Stomach (tissue), 4 donors: ENCODE data around the gene ARL17B.
"Not testable (repeated sequence)": the region's sequence is repeated elsewhere in the genome, so short reads cannot be mapped to it uniquely, and the experiment has no call there.

Experiments
- CTCF ChIP-seq, 7 experiments: fragments of 450-650 bp in 4 of 7; fragments of 200-600 bp in 3 of 7; sonication (generic) in 3 of 7; IDR thresholded peaks; one replicate each; pipeline ENCODE4 v1.5.1; 2016 to 2019; ENCODE audit warnings: antibody characterized with exemption in 7 of 7, control low read depth in 2 of 7, mild to moderate bottlenecking in 1 of 7
- EP300 ChIP-seq: sonication (generic); formaldehyde crosslinking; IDR thresholded peaks from one replicate; pipeline ENCODE4 v1.6.1; 2017; ENCODE audit warnings: antibody characterized with exemption

DNA sequence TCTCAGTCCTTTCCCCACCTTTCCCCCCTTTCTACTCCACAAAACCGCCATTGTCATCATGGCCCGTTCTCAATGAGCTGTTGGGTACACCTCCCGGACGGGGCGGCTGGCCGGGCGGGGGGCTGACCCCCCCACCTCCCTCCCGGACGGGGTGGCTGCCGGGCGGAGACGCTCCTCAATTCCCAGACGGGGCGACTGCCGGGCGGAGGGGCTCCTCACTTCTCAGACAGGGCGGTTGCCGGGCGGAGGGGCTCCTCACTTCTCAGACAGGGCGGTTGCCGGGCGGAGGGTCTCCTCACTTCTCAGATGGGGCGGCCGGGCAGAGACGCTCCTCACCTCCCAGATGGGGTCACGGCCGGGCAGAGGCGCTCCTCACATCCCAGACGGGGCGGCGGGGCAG lies 108.8 kb downstream of the ARL17B start:
- not testable (repeated sequence) for TF ChIP-seq CTCF (IDR thresholded peaks at IDR 0.05); EP300
